ENCODE results near the gene NPHP4. TPM values are rescaled to one million over a fixed set of nuclear protein-coding genes. Genes with fewer than 3 reads are reported as not detected.

NPHP4 gene
- polyA plus RNA-seq, 1 donor (not counting 4 experiments of a cell fraction or from before 2014, with no cell fraction given) = 3.7 TPM

GRCh38 chr1:5996641-5997270 is 4.5 kb upstream of the NPHP4 start:
- H3K4me2 ChIP-seq (ENCODE audit: control insufficient read depth, extremely low read depth, insufficient read depth, low read depth, low read length) = no peak overlapping the region
- peaks cover 2% of the 10 kb centered on the region for H3K79me2 ChIP-seq (ENCODE audit: control insufficient read depth, insufficient read depth, low read length)
- peaks cover 4% of the 10 kb centered on the region for H4K20me1 ChIP-seq (ENCODE audit: control insufficient read depth, extremely low read depth, insufficient read depth, low read length)
- TF ChIP-seq CTCF (optimal IDR thresholded peaks at IDR 0.05 in 1 of 3, IDR thresholded peaks at IDR 0.05 in 1 of 3, conservative IDR thresholded peaks at IDR 0.05 in 1 of 3; ENCODE audit: extremely low read depth in 1 of 3, insufficient read depth in 2 of 3, low read length in 3 of 3) (no peak), EZH2 (IDR thresholded peaks at IDR 0.05; ENCODE audit: low read length) (no peak)
- H3K4me3 ChIP-seq (ENCODE audit: control insufficient read depth in 2 of 3, extremely low read depth in 1 of 3, insufficient read depth in 2 of 3, low read depth in 1 of 3, low read length in 3 of 3) = no peak overlapping the region
- FAIRE-seq (no peak), DNase-seq (ENCODE audit: low read depth, low spot score) (no peak)
- peaks cover 9% of the 10 kb centered on the region for H3K4me1 ChIP-seq (ENCODE audit: control insufficient read depth, extremely low read depth, insufficient read depth, low read length)
- no peaks in the 10 kb centered on the region for H3K9me1 ChIP-seq (ENCODE audit: control insufficient read depth, extremely low read depth, insufficient read depth, low read length)
- H3K27ac ChIP-seq (ENCODE audit: control insufficient read depth, insufficient read depth, low read length) = no peak overlapping the region
- H2AFZ ChIP-seq (ENCODE audit: control insufficient read depth, low read length) = no peak overlapping the region
- dilution Hi-C loops (cut with MboI; ENCODE audit: extremely low pct_ligation_motif_present, low sequenced_read_pairs) = no loop called here
- H3K27me3 ChIP-seq (ENCODE audit: control insufficient read depth, extremely low read depth, insufficient read depth, low read length) = no peaks in the 10 kb centered on the region
- no peak overlapping the region for H3K9ac ChIP-seq (ENCODE audit: control insufficient read depth, extremely low read depth, insufficient read depth, low read length)
- H3K9me3 ChIP-seq (ENCODE audit: control insufficient read depth, low read depth, low read length) = no peaks in the 10 kb centered on the region
- H3K36me3 ChIP-seq (ENCODE audit: control insufficient read depth in 2 of 2, extremely low read depth in 1 of 2, insufficient read depth in 2 of 2, low read length in 2 of 2) = no peaks in the 10 kb centered on the region

GRCh38 chr1:5995871-5996630 is 3.8 kb upstream of the NPHP4 start:
- Histone ChIP-seq H3K4me1 (ENCODE audit: control insufficient read depth, extremely low read depth, insufficient read depth, low read length) (peaks cover 11% of the 10 kb centered on the region), H3K9me1 (ENCODE audit: control insufficient read depth, extremely low read depth, insufficient read depth, low read length) (no peaks in the 10 kb centered on the region), H3K27ac (ENCODE audit: control insufficient read depth, insufficient read depth, low read length) (no peak overlapping the region), H3K36me3 (ENCODE audit: control insufficient read depth in 2 of 2, extremely low read depth in 1 of 2, insufficient read depth in 2 of 2, low read length in 2 of 2) (no peaks in the 10 kb centered on the region), H3K9me3 (ENCODE audit: control insufficient read depth, low read depth, low read length) (no peaks in the 10 kb centered on the region), H2AFZ (ENCODE audit: control insufficient read depth, low read length) (no peak overlapping the region), H3K79me2 (ENCODE audit: control insufficient read depth, insufficient read depth, low read length) (peaks cover 2% of the 10 kb centered on the region), H3K27me3 (ENCODE audit: control insufficient read depth, extremely low read depth, insufficient read depth, low read length) (no peaks in the 10 kb centered on the region), H3K4me3 (ENCODE audit: control insufficient read depth in 2 of 3, extremely low read depth in 1 of 3, insufficient read depth in 2 of 3, low read depth in 1 of 3, low read length in 3 of 3) (no peak overlapping the region), H3K4me2 (ENCODE audit: control insufficient read depth, extremely low read depth, insufficient read depth, low read depth, low read length) (no peak overlapping the region), H4K20me1 (ENCODE audit: control insufficient read depth, extremely low read depth, insufficient read depth, low read length) (peaks cover 4% of the 10 kb centered on the region), H3K9ac (ENCODE audit: control insufficient read depth, extremely low read depth, insufficient read depth, low read length) (no peak overlapping the region)
- dilution Hi-C loops (cut with MboI; ENCODE audit: extremely low pct_ligation_motif_present, low sequenced_read_pairs) = no loop called here
- DNase-seq (ENCODE audit: low read depth, low spot score) (no peak), FAIRE-seq (no peak)
- TF ChIP-seq EZH2 (IDR thresholded peaks at IDR 0.05; ENCODE audit: low read length) (no peak), CTCF (optimal IDR thresholded peaks at IDR 0.05 in 1 of 3, IDR thresholded peaks at IDR 0.05 in 1 of 3, conservative IDR thresholded peaks at IDR 0.05 in 1 of 3; ENCODE audit: extremely low read depth in 1 of 3, insufficient read depth in 2 of 3, low read length in 3 of 3) (no peak)
